Immature natural killer cell (primary cell): ENCODE data around the gene PLEKHG4. TPM values are rescaled to one million over a fixed set of nuclear protein-coding genes. Genes with fewer than 3 reads are reported as not detected.
A peak's percentile ranks its signal among the peaks of the same experiment; 100 is the strongest.

Source experiments
- DNase-seq, 3 donors: peaks; one replicate each; pipeline ENCODE4 v3.0.0; 2022; ENCODE audit warnings: mixed read lengths in 1 of 3
- H3K27ac Mint-ChIP-seq, 6 donors: one replicate each; pipeline ENCODE4 v1.8.0; 2020; ENCODE audit warnings: mixed read lengths in 6 of 6, mild to moderate bottlenecking in 5 of 6, inconsistent platforms in 4 of 6, moderate library complexity in 3 of 6
- H3K27me3 Mint-ChIP-seq, 3 donors: one replicate each; pipeline ENCODE4 v1.8.0; 2020 to 2021; ENCODE audit warnings: low read depth in 3 of 3, mild to moderate bottlenecking in 3 of 3, mixed read lengths in 3 of 3, moderate library complexity in 3 of 3, inconsistent platforms in 1 of 3
- H3K36me3 Mint-ChIP-seq, 3 donors: one replicate each; pipeline ENCODE4 v1.8.0; 2020; ENCODE audit warnings: mixed read lengths in 3 of 3, inconsistent platforms in 2 of 3, mild to moderate bottlenecking in 2 of 3
- H3K4me1 Mint-ChIP-seq, 2 donors: one replicate each; pipeline ENCODE4 v1.8.0; 2020; ENCODE audit warnings: inconsistent platforms in 2 of 2, mild to moderate bottlenecking in 2 of 2, mixed read lengths in 2 of 2, moderate library complexity in 1 of 2
- H3K4me3 Mint-ChIP-seq, 5 donors: one replicate each; pipeline ENCODE4 v1.8.0; 2020; ENCODE audit warnings: mild to moderate bottlenecking in 5 of 5, mixed read lengths in 5 of 5, inconsistent platforms in 3 of 5, moderate library complexity in 3 of 5
- H3K9me3 Mint-ChIP-seq, 6 donors: one replicate each; pipeline ENCODE4 v1.8.0; 2020; ENCODE audit warnings: mild to moderate bottlenecking in 6 of 6, mixed read lengths in 6 of 6, inconsistent platforms in 4 of 6, moderate library complexity in 3 of 6
- polyA plus RNA-seq, 3 donors: library from polyadenylated mRNA; unstranded; fragments of 300-500 nt; fragmentation: Illumina TruSeq; gene quantifications; one replicate each; pipeline ENCODE4 v1.2.3, GENCODE V29; 2021

PLEKHG4 gene
- polyA plus RNA-seq, 3 donors from 2014 or later, result 3.7 to 8.1 (median 5.3) TPM

DNA sequence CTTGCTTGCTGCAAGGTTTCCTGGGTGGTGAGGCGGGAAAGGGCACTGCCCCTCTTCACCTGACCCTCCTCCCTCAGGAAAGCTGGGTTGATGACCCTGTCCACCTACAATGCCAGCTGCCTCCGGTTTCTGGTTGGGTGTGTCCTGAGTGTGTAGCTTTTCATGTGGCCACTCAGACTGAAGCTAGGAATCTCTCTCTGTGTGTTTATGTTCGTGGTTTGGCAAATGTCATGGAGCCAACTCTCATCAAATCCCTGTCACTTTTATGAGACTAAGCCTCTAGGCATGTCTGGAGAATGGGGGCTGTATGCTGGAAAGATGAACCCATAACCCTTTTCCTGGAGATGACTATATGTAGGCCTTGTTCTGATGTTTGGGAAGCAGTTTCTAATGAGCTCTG is 17.1 kb downstream of the PLEKHG4 start:
- H3K4me3 Mint-ChIP-seq, result no peak overlapping the region
- H3K9me3 Mint-ChIP-seq, result no peaks in the 10 kb centered on the region
- peaks cover 7 to 8% of the 10 kb centered on the region in 2 donors for H3K4me1 Mint-ChIP-seq
- peaks cover 0 to 2% (median 0%) of the 10 kb centered on the region in 3 donors for H3K27me3 Mint-ChIP-seq
- DNase-seq, result no peak
- H3K27ac Mint-ChIP-seq, result no peak overlapping the region
- no peaks in the 10 kb centered on the region for H3K36me3 Mint-ChIP-seq

DNA sequence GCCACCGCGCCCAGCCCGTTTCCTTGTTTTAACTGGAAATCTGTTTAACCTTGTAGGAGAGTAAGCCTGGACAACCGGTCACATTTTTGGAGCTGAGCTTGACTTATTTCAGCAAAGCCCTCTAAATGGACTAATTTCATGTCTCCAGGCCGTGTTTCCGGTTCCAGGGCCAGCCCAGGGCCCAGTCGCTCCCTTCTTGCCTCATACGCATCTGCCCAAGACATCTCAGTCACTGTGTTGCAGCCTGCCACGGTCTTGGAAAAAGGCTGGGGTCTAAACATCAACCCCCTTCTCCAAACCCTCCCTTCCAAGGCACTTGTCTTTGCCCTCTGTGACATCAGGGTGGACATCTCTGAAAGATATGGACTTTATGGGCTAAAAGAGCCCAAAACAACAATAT is 18.9 kb downstream of the PLEKHG4 start:
- no peak overlapping the region for H3K27ac Mint-ChIP-seq
- DNase-seq, result no peak
- no peak overlapping the region for H3K4me3 Mint-ChIP-seq
- no peaks in the 10 kb centered on the region for H3K36me3 Mint-ChIP-seq
- H3K27me3 Mint-ChIP-seq, result peaks cover 0 to 2% (median 0%) of the 10 kb centered on the region in 3 donors
- no peaks in the 10 kb centered on the region for H3K9me3 Mint-ChIP-seq
- H3K4me1 Mint-ChIP-seq, result peaks cover 7 to 8% of the 10 kb centered on the region in 2 donors

- no peak overlapping the region for H3K4me3 Mint-ChIP-seq
- no peak overlapping the region for H3K27ac Mint-ChIP-seq
- H3K36me3 Mint-ChIP-seq, result no peaks in the 10 kb centered on the region
- DNase-seq, result no peak
- peaks cover 6 to 7% of the 10 kb centered on the region in 2 donors for H3K4me1 Mint-ChIP-seq
- no peaks in the 10 kb centered on the region for H3K9me3 Mint-ChIP-seq
- peaks cover 0 to 2% (median 0%) of the 10 kb centered on the region in 3 donors for H3K27me3 Mint-ChIP-seq
Measured at GRCh38 chr16:67299269-67299668, 19.9 kb downstream of the PLEKHG4 start.

- Mint-ChIP-seq H3K36me3 (no peaks in the 10 kb centered on the region), H3K27me3 (peaks cover 0 to 6% (median 0%) of the 10 kb centered on the region in 3 donors), H3K9me3 (no peaks in the 10 kb centered on the region), H3K4me1 (no peaks in the 10 kb centered on the region), H3K27ac (no peak overlapping the region), H3K4me3 (no peak overlapping the region)
- DNase-seq, result no peak
Measured at GRCh38 chr16:67301080-67301782, 21.9 kb downstream of the PLEKHG4 start.

GRCh38 chr16:67302076-67302475 is 22.7 kb downstream of the PLEKHG4 start:
- Mint-ChIP-seq H3K4me3 (no peak overlapping the region), H3K9me3 (no peaks in the 10 kb centered on the region), H3K27me3 (peaks cover 0 to 8% (median 1%) of the 10 kb centered on the region in 3 donors), H3K4me1 (no peaks in the 10 kb centered on the region), H3K27ac (no peak overlapping the region), H3K36me3 (no peaks in the 10 kb centered on the region)
- no peak for DNase-seq

DNA sequence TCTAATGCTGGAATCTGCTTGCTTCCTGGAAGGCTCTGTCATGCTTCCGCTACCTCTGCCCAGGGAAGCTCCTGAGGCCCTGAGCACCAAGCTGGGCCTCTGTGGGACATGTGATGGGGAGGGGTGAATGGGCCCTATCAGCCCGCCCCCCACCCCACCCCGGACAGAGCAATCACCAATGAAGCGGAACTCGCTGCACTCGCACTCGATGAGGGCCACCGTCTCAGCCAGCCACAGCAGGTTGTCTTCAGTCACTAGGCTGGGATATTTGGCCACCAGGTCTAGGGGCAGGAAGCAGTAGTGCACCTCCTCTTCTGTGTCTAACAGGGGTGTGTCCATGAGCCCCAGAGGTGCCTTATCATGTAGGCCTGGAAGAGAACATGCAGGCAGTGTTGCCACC is 23.6 kb downstream of the PLEKHG4 start:
- Mint-ChIP-seq H3K27ac (no peak overlapping the region), H3K9me3 (no peaks in the 10 kb centered on the region), H3K36me3 (no peaks in the 10 kb centered on the region), H3K4me3 (no peak overlapping the region), H3K27me3 (peaks cover 1 to 8% (median 3%) of the 10 kb centered on the region in 3 donors), H3K4me1 (no peaks in the 10 kb centered on the region)
- DNase-seq, result no peak

DNA sequence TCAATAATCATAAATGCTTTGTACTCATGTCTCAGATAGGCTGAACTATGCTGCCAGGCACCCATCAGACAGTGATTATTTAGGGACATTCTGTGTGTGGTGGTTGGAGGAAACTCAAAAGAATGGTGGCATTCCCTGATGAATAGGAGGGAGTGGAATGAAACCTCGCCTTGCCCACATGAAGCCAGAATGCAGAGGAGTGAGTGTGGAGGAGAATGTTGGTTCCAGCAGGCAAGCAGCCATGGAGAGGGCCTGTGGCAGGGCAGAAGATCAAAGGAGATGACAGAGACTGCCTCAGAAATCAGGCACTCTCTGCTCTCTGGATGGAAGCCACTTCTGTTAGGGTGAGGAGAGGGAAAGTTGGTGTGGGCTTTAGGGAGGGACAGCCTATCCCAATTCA is 24.7 kb downstream of the PLEKHG4 start:
- H3K36me3 Mint-ChIP-seq, result no peaks in the 10 kb centered on the region
- peaks cover 1 to 8% (median 4%) of the 10 kb centered on the region in 3 donors for H3K27me3 Mint-ChIP-seq
- H3K27ac Mint-ChIP-seq, result no peak overlapping the region
- H3K9me3 Mint-ChIP-seq, result peaks cover 0 to 1% (median 0%) of the 10 kb centered on the region in 6 donors
- DNase-seq, result no peak
- H3K4me1 Mint-ChIP-seq, result no peaks in the 10 kb centered on the region
- H3K4me3 Mint-ChIP-seq, result no peak overlapping the region

GRCh38 chr16:67305216-67306071 is 26.1 kb downstream of the PLEKHG4 start:
- no peaks in the 10 kb centered on the region for H3K4me1 Mint-ChIP-seq
- no peak overlapping the region for H3K4me3 Mint-ChIP-seq
- H3K27ac Mint-ChIP-seq, result no peak overlapping the region
- H3K9me3 Mint-ChIP-seq, result peaks cover 0 to 1% (median 0%) of the 10 kb centered on the region in 6 donors
- peaks cover 1 to 5% (median 4%) of the 10 kb centered on the region in 3 donors for H3K27me3 Mint-ChIP-seq
- H3K36me3 Mint-ChIP-seq, result no peaks in the 10 kb centered on the region
- no peak for DNase-seq

- H3K4me1 Mint-ChIP-seq, result no peaks in the 10 kb centered on the region
- H3K4me3 Mint-ChIP-seq, result no peak overlapping the region
- peaks cover 0 to 1% (median 0%) of the 10 kb centered on the region in 6 donors for H3K9me3 Mint-ChIP-seq
- peaks cover 4 to 5% (median 4%) of the 10 kb centered on the region in 3 donors for H3K27me3 Mint-ChIP-seq
- H3K36me3 Mint-ChIP-seq, result no peaks in the 10 kb centered on the region
- no peak for DNase-seq
- H3K27ac Mint-ChIP-seq, result no peak overlapping the region
Measured at GRCh38 chr16:67310561-67310960, 31.2 kb downstream of the PLEKHG4 start.

DNA sequence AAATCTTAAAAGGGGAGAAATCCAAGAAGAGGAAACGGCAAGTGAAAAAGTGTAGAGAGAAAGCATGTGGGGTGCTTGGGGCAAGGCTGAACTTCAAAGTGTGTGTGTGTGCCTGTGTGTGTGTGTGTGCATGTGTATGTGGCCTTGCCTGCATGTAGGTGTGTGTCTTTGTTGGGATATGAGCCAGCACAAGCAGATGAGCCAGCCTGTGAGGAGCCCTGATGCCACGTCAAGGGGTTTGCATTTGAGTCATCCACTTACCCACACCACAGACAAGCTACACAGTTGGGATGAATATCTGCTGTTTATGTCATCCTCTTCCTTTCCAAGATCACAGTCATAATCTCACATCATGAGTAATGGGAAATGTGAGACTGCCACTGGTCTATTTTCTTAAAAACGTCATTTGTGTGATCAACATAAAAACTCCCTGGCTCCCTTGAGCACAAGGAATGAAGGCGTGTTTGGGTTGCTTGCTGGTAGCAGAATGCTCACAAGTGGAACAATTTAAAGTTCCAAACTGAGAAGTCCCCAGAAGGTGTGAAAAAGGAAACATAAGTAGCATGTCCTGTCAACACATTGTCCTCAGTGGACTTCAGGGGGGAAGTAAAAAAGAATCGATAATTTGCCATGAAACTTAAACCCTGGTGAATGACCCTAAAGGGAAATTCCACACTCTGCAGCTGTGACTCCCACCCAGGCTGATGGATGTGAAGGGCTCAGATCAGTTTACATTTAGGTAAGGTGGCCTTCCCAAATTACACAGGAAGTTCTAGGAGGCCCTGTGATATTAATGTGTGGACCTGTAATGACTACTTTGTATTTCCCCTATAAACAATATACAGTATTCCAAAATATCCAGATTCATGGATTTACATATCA is 32.5 kb downstream of the PLEKHG4 start:
- Mint-ChIP-seq H3K9me3 (peaks cover 0 to 1% (median 0%) of the 10 kb centered on the region in 6 donors), H3K36me3 (no peaks in the 10 kb centered on the region), H3K4me3 (no peak overlapping the region), H3K27ac (peak overlapping the region in 1 of 6 donors; percentile 19), H3K27me3 (peaks cover 0 to 4% (median 3%) of the 10 kb centered on the region in 3 donors), H3K4me1 (no peaks in the 10 kb centered on the region)
- no peak for DNase-seq

DNA sequence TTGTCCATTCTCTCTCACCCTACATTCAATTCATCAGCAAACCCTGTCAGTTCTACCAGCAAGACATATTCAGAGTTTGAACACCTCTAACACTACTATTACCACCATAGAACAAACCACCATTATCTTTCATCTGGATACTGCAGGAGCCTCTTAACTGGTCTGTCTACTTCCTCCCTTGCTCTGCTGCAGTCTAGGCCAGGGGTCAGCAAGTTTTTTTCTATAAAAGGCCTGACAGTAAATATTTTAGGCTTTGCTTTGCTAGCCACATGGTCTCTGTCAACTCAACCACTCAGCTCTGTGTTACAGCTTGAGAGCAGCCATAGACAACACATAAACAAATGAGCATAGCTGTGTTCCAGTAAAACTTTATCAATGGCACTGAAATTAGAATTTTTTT is 33.4 kb downstream of the PLEKHG4 start:
- H3K4me1 Mint-ChIP-seq, result no peaks in the 10 kb centered on the region

DNA sequence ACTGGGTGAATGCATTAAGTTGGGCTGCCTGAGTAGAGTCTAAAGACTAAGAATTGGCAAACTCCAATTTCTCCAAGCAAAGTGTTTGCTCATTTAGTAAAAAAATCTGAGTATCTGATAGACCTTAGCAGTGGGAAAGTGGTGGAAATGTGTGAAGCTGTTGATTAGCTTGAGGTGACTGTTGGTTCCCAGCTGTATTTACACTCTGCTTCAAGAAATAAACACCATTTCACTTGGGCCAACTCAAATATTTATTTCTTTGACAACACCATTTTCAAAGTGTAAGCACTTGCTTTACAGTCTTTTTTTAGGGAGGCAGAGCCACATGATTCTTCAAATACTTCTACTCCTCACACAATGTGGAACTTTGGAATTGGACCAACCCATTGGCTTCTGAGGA is 38.5 kb downstream of the PLEKHG4 start:
- no peaks in the 10 kb centered on the region for H3K36me3 Mint-ChIP-seq
- no peak overlapping the region for H3K27ac Mint-ChIP-seq
- no peaks in the 10 kb centered on the region for H3K4me1 Mint-ChIP-seq
- no peaks in the 10 kb centered on the region for H3K9me3 Mint-ChIP-seq
- no peak overlapping the region for H3K4me3 Mint-ChIP-seq
- peaks cover 0 to 9% (median 6%) of the 10 kb centered on the region in 3 donors for H3K27me3 Mint-ChIP-seq
- DNase-seq, result no peak

More for the DNA sequence above, 33.4 kb downstream of the PLEKHG4 start:
- Mint-ChIP-seq H3K27ac (no peak overlapping the region), H3K36me3 (no peaks in the 10 kb centered on the region), H3K27me3 (peaks cover 0 to 4% (median 3%) of the 10 kb centered on the region in 3 donors), H3K9me3 (peaks cover 0 to 1% (median 0%) of the 10 kb centered on the region in 6 donors), H3K4me3 (no peak overlapping the region)
- no peak for DNase-seq

GRCh38 chr16:67326115-67326471 is 46.8 kb downstream of the PLEKHG4 start:
- H3K27me3 Mint-ChIP-seq, result peaks cover 10 to 11% (median 10%) of the 10 kb centered on the region in 3 donors
- no peak for DNase-seq
- peaks cover 11 to 14% of the 10 kb centered on the region in 2 donors for H3K4me1 Mint-ChIP-seq
- peak overlapping the region in 2 of 6 donors; percentile 41 to 80 for H3K27ac Mint-ChIP-seq
- no peaks in the 10 kb centered on the region for H3K36me3 Mint-ChIP-seq
- peak overlapping the region; percentile 87 to 93 (median 89) for H3K4me3 Mint-ChIP-seq
- H3K9me3 Mint-ChIP-seq, result peaks cover 0 to 2% (median 0%) of the 10 kb centered on the region in 6 donors
